SIG-M5 treated with dmso at 0.1 percent for 504 hours (cell line): Measurements from ENCODE around the gene RSRC1.
A peak's percentile ranks its signal among the peaks of the same experiment; 100 is the strongest.

Source experiments
- DNase-seq: peaks from one replicate; lab custom pipeline; 2025; ENCODE audit not compliant: unreplicated experiment; lab: John Stamatoyannopoulos, UW

The RSRC1 gene

DNA sequence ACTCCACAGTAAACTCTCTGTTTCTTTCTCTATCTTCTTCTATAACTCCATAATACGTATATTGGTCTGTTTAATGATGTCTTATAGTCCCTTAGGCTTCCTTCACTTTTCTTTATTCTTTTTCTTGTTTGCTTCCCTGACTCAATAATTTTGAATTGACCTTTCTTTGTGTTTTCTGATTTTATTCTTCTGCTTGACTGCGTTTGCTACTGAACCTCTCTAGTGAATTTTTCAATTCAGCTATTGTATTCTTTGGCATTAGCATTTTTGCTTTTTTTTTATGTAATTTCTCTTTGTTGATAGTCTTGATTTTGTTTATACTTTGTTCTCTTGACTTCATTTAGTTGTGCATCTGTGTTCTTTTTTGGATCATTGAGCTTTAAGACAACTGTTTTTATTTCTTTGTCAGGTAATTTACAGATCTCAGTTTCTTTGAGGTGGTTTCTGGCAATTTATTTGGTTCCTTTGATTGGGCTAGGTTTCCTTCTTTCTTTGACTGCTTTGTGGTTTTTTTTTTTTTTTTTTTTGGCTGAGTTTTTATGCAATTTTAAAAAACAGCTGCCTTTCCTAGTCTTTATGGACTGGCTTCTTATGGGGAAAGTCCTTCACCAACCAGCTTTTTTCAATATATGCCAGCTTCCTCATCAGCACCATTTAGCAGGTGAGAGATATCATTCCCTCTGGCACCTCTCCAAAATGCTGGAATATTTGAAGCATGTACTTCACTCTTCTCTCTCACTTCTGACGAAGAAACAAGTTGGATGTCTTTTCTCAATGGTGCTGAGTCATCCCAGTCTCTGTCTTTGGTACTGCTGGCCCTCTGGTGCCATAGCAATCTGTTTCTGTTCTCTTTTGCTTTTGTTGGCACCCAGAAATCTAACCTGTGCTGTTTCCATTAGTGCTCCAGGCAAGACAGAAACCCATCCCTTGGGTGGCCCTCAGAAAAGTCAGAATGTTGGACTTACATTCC, 17.6 kb downstream of the RSRC1 start:
- peak; percentile 5 for DNase-seq

DNA sequence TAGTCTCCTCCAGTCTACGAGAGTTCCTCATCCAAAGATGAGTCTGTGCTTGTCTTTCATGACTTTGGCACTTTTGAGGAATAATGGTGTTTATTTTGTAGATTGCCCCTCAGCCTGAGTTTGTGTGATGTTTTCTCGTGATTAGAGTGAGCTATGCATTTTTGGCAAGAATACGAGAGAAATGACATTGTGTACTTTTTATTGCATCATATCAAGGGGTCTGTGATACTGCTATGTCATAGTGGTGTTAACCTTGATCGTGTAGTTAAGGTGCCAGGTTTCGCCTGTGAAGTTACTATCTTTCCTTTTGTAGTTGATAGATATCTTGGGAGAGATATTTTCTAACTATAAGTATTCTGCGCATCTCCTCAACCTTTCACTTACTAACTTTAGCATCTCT, 18.9 kb downstream of the RSRC1 start:
- DNase-seq: no peak

DNA sequence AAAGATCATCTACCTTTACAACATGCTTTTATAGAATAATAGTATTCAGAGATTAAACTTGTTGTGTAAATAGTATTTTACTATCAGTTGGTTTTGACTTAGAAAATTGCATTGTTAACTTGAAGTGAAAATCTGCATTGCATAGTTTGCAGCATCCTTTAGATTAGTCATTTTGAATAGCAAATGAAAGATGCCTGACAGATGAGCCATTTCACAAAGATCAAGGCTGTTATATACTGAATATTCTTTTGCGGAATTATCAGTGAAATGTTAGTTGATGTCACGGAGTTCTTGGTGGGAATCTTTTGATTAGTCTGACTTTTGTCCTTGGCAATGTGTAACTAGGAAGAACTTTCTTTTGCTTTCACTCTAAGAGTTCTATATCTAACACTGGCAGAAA, 24.5 kb downstream of the RSRC1 start:
- no peak for DNase-seq

DNA sequence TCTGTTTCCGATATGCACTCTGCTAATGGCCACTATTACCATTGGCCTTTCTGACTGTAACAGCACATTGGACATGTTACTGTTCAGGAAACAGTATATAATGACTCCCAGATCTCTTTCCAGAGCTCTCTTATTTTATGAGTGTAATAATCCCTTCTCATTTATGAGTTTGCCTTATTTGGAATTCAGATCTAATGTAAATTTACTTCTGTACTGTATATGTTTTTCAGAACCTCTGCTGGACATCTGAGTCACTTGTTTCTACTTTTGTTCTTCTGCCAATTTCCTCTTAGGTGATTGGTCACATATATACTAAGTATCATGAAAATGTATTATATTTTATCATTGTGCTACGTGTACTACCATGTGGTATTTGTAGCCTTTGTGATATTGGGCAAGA, 30.5 kb downstream of the RSRC1 start:
- peak; percentile 9 for DNase-seq

DNA sequence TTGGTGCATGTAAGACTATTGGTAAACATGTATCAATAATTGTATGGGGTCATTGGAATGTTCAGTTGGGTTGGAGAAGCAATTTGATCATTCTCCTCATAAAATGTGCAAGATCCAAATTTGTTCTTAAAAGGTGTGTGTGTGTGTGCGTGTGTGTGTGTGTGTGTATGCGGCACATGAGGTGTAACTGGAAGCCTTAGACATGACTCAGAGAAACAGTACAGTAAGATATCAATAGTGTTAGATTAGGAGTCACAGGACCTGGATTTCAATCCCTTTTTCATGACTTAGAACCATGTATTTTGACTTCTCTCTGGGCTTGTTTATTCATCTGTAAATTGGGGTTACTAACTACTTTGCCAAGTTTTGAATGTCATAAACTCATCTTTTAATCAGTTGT, 38.3 kb downstream of the RSRC1 start:
- DNase-seq: no peak

DNA sequence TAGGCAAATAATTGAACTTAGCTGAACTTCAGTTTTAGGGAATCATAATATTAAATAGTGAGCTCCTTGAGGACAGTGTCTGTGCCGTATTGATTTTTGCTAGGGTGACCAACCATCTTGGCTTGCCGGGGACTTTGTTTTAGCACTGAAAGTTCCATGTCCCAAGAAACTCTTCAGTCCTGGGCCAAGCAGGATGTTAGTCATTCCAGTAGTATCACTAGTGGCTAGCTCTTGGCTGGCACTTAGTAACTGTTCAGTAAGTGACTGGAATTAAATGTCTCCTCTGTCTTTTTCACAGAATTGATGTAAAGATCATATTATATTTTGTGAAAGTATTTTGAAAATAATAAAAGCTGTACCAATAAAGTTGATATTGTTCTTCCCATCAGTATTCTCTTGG, 42.3 kb downstream of the RSRC1 start:
- no peak for DNase-seq

DNA sequence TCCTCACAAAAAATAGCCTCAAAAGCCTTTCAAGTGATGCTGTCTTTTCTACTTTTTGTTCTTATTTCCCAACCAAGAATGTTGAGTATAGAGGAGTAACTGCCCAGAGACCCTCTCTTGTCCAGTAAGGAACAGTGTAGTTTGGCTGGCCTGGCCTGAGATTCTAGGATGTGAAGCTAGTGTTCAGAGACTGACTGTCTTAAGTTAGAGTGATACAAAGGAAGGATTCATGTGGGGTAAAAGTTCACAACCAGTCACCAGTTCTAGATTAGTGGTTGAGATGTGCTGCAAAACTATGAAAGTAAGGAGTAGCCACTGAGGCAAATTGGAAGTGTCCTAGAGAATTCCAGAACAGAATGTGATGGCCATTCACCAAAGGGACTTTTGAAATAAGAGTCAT, 49.1 kb downstream of the RSRC1 start:
- DNase-seq: no peak

DNA sequence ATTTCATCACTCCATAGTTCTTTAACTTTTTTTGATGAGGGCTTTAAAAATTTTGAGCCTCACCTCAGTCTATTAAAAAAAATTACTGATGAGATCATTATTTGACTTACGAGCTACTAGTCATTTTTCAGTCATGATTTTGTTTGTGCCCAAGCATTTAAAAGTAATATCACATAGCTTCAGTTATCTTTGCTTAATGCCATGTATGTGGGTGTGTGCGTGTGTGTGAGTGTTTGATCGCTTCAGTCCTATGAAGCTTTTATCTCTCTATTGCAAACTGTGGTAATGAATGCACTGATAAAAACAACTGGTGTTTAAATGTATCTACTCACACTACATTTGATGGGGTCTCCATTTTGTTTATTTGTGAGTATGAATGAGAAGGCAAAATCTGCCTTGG, 49.8 kb downstream of the RSRC1 start:
- no peak for DNase-seq

DNA sequence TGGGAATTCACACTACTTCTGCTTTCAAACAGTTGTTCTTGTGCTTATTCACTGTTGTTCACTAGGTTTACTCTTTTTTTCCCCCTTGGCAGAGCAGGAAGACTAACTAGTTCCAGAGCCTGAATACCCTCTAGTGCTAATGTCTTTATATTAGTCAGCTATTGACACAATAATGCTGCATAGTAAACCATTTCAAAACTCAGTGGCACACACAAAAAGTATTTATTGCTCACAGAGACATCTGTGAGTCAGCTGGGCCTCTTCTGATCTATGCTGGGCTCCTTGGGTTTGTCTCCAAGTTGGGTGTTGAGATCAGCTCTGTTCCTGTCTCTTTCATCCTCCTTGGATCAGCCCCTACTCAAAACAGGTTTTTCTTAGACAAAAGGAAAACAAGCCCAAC, 51.1 kb downstream of the RSRC1 start:
- DNase-seq: peak; percentile 28

DNA sequence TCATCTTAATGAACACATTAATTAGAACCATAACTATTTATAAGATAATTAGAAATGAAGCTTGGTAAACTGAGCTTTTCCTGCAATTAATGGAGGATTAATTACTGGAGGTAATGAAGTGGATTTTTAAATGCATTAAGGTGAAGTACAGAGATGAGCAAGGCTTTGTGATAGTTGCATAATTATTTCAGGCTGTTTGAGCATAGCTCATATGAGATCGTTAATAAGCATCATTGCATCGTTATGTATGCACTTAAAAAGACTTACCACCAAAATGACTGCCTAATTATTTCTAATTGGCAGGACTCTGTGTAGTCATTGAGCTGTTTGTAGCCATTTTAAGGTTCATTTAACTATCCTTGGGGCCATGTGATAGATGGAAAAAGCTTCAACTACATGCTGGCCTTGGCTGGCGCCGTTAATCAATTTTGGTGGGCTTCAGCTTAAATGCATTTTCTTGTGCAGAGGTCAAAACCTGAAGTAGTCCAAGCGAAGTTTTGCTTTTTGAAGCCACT, 55.3 kb downstream of the RSRC1 start:
- DNase-seq: no peak

DNA sequence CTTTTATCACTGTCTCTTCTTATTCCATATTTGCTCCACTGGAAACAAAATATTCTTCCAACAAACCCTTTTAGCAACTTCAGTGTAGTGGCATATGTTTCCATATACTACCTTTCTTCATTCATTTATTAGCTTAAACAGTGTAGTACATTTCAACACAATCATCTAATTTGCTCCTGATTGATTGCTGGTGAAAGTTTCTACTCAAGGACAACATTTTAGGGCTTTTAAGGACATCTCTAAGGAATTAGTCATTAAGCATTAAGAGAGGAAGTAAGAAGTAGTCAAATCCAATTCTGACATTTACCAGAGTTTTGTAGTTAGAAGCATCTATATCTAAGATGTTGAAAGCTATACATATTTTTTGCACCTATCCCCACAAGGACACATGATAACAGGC, 55.8 kb downstream of the RSRC1 start:
- DNase-seq: no peak

DNA sequence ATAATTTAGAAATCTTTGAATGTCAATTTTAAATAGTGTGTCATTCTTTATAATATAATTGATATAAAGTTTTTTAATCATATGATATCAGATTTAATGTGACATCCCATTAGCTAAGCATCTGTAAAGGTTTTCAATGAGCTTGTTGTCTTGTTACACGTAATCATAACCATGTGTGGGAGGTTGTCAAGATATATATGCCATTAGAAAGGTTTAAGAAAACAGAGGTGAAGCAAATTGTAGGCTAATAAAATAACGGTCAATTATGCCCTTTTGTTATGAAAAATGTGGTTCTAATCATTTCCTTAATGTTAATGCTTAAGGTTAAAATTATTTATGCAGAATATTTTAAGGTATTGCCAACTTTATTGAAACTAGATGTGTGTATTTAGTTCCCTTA, 56.3 kb downstream of the RSRC1 start:
- no peak for DNase-seq

DNA sequence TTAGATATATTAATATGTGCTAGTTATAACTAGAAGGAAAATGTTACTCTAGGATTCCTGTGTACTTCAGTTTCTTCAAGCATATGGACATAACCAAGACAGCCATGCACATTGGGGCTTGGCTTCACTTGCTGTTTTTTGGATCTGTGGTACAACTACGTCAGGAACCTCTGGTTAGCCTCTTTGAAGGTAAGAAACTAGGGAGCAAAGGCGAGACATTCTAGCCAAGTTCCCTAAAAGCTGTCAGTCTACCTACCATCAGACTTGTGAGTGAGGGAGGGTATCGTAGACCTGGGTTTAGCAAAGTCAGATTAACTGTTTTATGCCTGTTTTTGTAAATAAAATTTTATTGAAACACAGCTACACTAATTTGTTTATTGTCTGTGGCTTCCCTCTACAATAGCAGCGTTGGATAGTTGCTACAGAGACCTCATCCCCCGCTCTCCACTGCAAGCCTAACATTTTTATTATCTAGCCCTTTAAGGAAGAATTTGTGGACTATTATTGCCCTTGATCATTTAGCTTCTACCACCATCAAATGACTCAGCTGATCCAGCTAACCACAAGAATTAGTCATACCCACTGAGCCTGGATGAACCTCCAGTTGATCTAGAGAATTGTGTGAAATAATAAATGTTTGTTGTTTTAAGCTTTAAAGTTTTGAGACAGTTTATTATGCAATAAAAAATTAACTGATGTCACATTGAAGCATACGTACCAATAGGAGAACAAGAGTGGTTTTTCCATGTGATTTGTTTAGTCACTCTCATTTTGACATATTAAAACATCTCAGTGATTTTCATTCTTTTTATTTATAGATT, 58.1 kb downstream of the RSRC1 start:
- peak; percentile 87 for DNase-seq

DNA sequence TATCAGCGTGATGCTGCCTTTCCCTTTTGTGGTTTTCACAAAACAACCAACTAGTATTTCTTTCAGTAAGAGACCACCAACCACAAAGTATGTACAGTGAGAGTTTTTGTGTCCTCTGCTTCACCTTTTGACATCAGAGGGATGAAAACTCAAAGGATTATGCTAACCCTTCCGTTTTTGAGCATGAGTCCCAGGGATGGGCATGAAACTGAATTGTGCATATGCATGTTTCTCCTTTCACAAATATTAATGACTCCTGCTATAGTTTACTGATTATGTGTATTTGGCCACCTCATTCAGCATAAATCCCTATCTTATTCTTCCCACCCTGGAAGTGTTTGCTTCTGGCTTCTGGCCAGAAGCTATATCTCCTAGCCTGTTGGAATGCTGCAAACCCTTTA, 59.2 kb downstream of the RSRC1 start:
- DNase-seq: no peak

DNA sequence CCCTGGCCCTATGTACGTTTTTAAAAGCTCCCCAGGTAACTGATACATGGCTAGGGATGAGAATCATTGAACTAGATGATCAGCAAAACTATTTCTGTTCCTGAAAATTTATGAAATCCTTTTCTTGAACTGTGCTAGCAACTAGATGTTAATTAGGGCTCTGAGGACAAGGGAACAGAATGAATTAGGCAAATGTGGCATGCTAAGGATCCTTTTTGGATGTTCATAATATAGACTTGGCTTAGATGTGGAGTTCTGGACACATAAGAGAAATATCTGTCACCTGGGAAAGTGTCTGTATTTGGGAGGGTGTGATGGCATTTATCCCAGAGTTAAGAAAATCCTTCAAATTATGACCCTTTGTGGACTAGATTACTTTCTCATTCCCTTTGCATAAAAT, 71.2 kb downstream of the RSRC1 start:
- no peak for DNase-seq

DNA sequence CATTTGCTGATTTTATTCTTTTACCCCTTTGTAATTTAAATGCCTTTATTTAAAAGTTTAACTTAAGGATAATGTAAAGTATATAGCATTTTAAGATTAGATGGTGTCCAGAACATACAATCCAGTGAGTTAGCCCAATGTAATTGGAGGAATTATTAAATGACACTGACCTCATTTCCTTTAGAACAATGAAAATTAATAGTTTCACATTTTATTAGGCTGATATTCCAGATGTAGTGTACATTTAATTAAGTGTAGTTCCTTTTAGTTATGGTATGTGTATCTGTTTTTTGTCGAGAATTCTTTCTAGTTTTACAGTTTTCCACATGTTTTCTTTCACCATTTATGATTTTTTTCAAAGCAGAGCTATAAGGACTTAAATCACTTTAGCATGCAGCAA, 75.8 kb downstream of the RSRC1 start:
- no peak for DNase-seq

DNA sequence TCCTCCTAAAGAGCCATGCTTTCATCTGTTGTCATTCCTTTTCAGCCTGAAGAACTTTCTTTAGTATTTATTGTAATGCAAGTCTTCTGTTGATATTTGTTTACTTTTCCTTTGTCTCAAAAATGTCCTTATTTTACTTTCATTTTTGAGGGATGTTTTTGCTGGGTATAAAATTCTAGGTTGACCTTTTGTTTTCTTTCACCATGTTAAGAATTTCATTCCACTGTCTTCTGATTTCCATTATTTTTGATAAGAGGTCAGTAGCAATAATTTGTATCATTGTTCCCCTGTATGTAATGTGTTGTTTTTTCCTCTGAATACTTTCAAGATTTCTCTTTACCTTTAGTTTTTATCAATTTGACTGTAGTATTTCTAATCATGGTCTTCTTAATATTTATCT, 91.1 kb downstream of the RSRC1 start:
- DNase-seq: no peak

DNA sequence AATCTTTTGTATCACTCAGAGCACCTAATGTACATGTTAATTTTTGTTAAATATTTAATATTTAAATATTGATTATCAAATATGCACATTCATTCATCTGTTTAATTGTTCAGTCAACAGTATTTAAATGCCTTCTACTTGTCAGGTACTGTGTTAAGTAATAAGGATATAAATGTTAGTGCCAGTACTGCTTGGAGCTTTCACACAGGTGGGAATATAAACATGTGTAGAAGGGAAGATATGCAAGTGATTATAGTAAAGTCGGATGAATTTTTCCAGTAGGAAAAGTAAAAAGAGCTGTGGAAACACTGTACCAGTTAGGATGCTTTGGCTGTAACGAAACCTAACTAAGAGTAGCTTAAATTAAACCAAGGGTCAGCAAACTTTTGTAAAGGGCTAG, 95.4 kb downstream of the RSRC1 start:
- no peak for DNase-seq

DNA sequence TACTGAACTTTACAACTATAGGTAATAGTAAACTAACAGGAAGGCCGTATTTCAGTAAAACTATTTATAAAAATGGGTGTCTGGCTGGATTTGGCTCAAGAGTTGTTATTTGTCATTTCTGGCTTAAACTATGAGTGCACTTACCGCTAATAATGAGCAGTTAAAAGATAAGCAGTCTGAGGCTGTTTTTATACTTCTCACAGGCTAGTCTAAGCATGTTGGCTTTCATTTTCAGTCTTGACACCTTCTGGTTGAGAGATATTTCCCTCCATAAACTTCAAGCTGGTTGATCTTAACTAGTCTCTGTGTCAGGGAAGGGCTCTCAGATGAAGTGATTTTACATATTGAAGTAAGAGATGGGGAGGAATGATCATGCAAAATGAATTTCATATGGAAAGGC, 96.1 kb downstream of the RSRC1 start:
- DNase-seq: no peak

DNA sequence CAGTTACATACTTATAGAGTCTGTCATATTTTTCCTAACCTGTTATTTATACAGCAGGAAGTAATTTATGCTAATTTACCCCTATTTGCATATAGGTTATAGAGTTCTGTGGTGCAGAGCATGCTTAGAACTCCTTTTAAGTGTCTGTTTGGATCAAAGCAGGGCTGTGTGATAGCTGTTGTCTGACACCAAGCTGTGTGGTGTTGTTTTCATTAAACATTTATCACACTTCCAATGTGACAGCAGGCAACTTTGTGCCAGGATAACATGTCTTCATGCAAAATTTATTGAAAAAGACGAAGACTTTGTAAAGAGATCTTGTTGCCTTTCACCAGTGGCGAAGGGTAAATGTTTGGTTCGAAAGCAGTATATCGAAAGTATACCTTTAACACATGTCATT, 100.2 kb downstream of the RSRC1 start:
- no peak for DNase-seq

DNA sequence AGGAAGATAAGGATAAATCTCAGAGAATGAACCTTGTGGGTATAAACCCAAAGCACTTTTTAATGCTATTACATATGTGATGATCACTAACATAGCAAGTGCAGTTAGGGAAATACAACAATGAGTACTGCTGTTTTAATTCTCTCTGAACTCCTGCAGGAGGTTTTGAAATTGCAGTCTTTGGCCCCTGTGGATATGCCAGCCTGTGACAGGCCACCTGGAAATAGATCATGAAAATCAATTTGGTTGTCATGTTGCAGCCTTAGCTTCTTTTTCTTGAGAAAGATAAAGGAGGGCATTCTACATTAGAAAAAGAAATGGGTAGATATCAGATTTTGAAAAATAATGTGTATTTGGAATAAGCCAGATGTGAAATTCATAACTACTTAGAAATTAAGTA, 103.6 kb downstream of the RSRC1 start:
- DNase-seq: no peak

DNA sequence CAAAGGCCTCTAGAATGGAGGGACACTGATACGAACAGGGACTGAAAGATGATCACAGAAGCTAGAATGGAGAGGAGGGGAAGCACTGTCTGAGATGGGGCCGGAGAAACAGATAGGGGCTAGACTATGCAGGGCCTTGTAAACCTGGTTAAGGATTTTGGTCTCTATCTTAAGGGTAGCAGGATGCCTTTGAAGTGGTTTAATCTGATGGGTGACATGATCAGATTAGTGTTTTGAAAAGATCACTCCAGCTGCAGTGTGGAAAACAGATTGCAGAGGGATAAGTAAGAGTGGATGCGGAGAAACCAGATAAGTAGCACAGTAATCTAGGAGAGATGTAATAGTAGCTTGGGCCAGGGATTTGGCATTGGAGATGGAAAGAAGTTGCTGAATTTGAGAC, 108.1 kb downstream of the RSRC1 start:
- no peak for DNase-seq
